AG04450 (cell line): Measurements from ENCODE around the gene HDAC7. TPM values are rescaled to one million over a fixed set of nuclear protein-coding genes. Genes with fewer than 3 reads are reported as not detected.

ENCODE experiments used
- CTCF ChIA-PET: fragments of 300-600, 350-600 bp; formaldehyde crosslinking; extraction: SDS; loops from one replicate; lab custom pipeline; 2022; ENCODE audit warnings: antibody characterized with exemption, inconsistent platforms; lab: Charles Lee
- POLR2A ChIA-PET: fragments of 350-600 bp; formaldehyde crosslinking; extraction: SDS; loops from one replicate; lab custom pipeline; 2021; ENCODE audit warnings: antibody characterized with exemption, inconsistent platforms; lab: Yijun Ruan, JAX
- DNase-seq: peaks from one replicate; pipeline ENCODE4 v3.0.0-alpha.2; 2011; ENCODE audit warnings: low read depth, low spot score
- H3K27ac ChIP-seq: one replicate; pipeline ENCODE4 v1.5.1; 2012; ENCODE audit warnings: low read depth, low read length, control low read depth
- H3K27me3 ChIP-seq: one replicate; pipeline ENCODE4 v1.6.0; 2012; ENCODE audit warnings: low read length; ENCODE audit not compliant: control insufficient read depth, insufficient read depth
- H3K4me3 ChIP-seq: 2 replicates; pipeline ENCODE4 v1.5.1; 2011; ENCODE audit warnings: mild to moderate bottlenecking, low read depth, low read length, control low read depth
- H3K9me3 ChIP-seq: 2 replicates; pipeline ENCODE4 v1.5.1; 2012; ENCODE audit warnings: low read length; ENCODE audit not compliant: control insufficient read depth, insufficient read depth
- CTCF ChIP-seq: IDR thresholded peaks from 2 replicates; pipeline ENCODE4 v1.5.1; 2011; ENCODE audit warnings: low read depth, low read length, control low read depth, inconsistent platforms
- polyA plus RNA-seq: library from polyadenylated mRNA; depleted of rRNA; stranded (reverse); fragments of >200 nt; gene quantifications from 2 replicates; pipeline ENCODE4 v1.2.3, GENCODE V29; 2011

Gene HDAC7
- polyA plus RNA-seq, 1 experiment, result 17.1 TPM

GRCh38 chr12:47744778-47745436 lies 74.8 kb downstream of the HDAC7 start:
- POLR2A ChIA-PET, result no interaction called here
- no peaks in the 10 kb centered on the region for H3K9me3 ChIP-seq

GRCh38 chr12:47744005-47744651 lies 75.6 kb downstream of the HDAC7 start:
- Histone ChIP-seq H3K27ac (no peak overlapping the region), H3K9me3 (no peaks in the 10 kb centered on the region), H3K4me3 (no peak overlapping the region), H3K27me3 (peaks cover 36% of the 10 kb centered on the region)
- ChIA-PET POLR2A (no interaction called here), CTCF (interaction anchor here (0.6 to 5.3 kb wide), 9 partner anchors 12 to 97 kb away, joined by 3 to 116 read pairs (median 76); partner anchors contain the start of gene RAPGEF3)
- peak; percentile 21; the same call in 1 of the 2 replicates for TF ChIP-seq CTCF
- no peak for DNase-seq

More at GRCh38 chr12:47744778-47745436, 74.8 kb downstream of the HDAC7 start:
- Histone ChIP-seq H3K27me3 (peaks cover 36% of the 10 kb centered on the region), H3K4me3 (no peak overlapping the region), H3K27ac (no peak overlapping the region)
- no peak for DNase-seq
- no peak for TF ChIP-seq CTCF
- CTCF ChIA-PET, result interaction anchor here (0.7 to 5.3 kb wide), 6 partner anchors 12 to 96 kb away, joined by 3 to 116 read pairs (median 77); partner anchors contain the start of gene RAPGEF3

GRCh38 chr12:47743311-47743860 lies 76.3 kb downstream of the HDAC7 start:
- POLR2A ChIA-PET, result interaction anchor here (0.9 to 1.6 kb wide), 3 partner anchors 15 to 95 kb away, joined by 3 to 6 read pairs (median 3); partner anchors contain the start of gene RAPGEF3
- no peak for DNase-seq
- CTCF ChIA-PET, result interaction anchor here (0.6 to 5.3 kb wide), 17 partner anchors 12 to 220 kb away, joined by 3 to 116 read pairs (median 11); partner anchors contain the start of genes ENDOU, RAPGEF3 and TMEM106C

GRCh38 chr12:47742253-47742825 lies 77.4 kb downstream of the HDAC7 start:
- TF ChIP-seq CTCF, result peak; percentile 99
- Histone ChIP-seq H3K27me3 (peaks cover 36% of the 10 kb centered on the region), H3K4me3 (no peak overlapping the region), H3K9me3 (no peaks in the 10 kb centered on the region), H3K27ac (no peak overlapping the region)
- ChIA-PET POLR2A (interaction anchor here (0.9 to 1.6 kb wide), 3 partner anchors 16 to 96 kb away, joined by 3 to 6 read pairs (median 3); partner anchors contain the start of gene RAPGEF3), CTCF (interaction anchor here (0.8 to 5.3 kb wide), 24 partner anchors 8 to 222 kb away, joined by 3 to 116 read pairs (median 9); partner anchors contain the start of genes ENDOU, RAPGEF3, RPAP3 and SLC48A1)
- DNase-seq, result no peak

More at GRCh38 chr12:47743311-47743860, 76.3 kb downstream of the HDAC7 start:
- Histone ChIP-seq H3K4me3 (no peak overlapping the region), H3K27me3 (peaks cover 36% of the 10 kb centered on the region), H3K9me3 (no peaks in the 10 kb centered on the region), H3K27ac (no peak overlapping the region)
- TF ChIP-seq CTCF, result no peak
